Germinal center (tissue), 1 donor: ENCODE measurements around the gene TRPM1.

Source experiments
- DNase-seq: peaks from one replicate; pipeline ENCODE4 v3.0.0; 2012; ENCODE audit warnings: mixed read lengths, low spot score

Gene TRPM1

GRCh38 chr15:31101262-31102038, at the start of gene TRPM1:
TRPM1 (minus strand) TSS chr15:31101725; CDS start chr15:31081355, 20,370 bp downstream.
- no peak for DNase-seq

- DNase-seq = no peak
Observed at GRCh38 chr15:31150732-31151231, 49.3 kb upstream of the TRPM1 start.

- no peak for DNase-seq
Observed at GRCh38 chr15:31149987-31150386, 48.5 kb upstream of the TRPM1 start.

GRCh38 chr15:31149088-31149505, 47.6 kb upstream of the TRPM1 start:
- no peak for DNase-seq

- no peak for DNase-seq
Observed at GRCh38 chr15:31148297-31149087, 47.0 kb upstream of the TRPM1 start.

- DNase-seq = no peak
Observed at GRCh38 chr15:31147944-31148296, 46.4 kb upstream of the TRPM1 start.

- no peak for DNase-seq
Observed at GRCh38 chr15:31147456-31147855, 45.9 kb upstream of the TRPM1 start.

- DNase-seq = no peak
Observed at GRCh38 chr15:31145271-31145911, 43.9 kb upstream of the TRPM1 start.

- no peak for DNase-seq
Observed at GRCh38 chr15:31141792-31142191, 40.3 kb upstream of the TRPM1 start.

- no peak for DNase-seq
Observed at GRCh38 chr15:31136607-31137328, 35.2 kb upstream of the TRPM1 start.

GRCh38 chr15:31136016-31136415, 34.5 kb upstream of the TRPM1 start:
- DNase-seq = no peak

- no peak for DNase-seq
Observed at GRCh38 chr15:31135523-31135922, 34.0 kb upstream of the TRPM1 start.

GRCh38 chr15:31133890-31134289, 32.4 kb upstream of the TRPM1 start:
- DNase-seq = no peak

GRCh38 chr15:31131853-31132375, 30.4 kb upstream of the TRPM1 start:
- no peak for DNase-seq

- DNase-seq = no peak
Observed at GRCh38 chr15:31130576-31131237, 29.2 kb upstream of the TRPM1 start.

GRCh38 chr15:31129769-31130303, 28.3 kb upstream of the TRPM1 start:
- DNase-seq = no peak

GRCh38 chr15:31128919-31129768, 27.6 kb upstream of the TRPM1 start:
- peak; percentile 70 for DNase-seq

GRCh38 chr15:31128477-31128876, 27.0 kb upstream of the TRPM1 start:
- no peak for DNase-seq

GRCh38 chr15:31127596-31128261, 26.2 kb upstream of the TRPM1 start:
- no peak for DNase-seq
